ENCODE data around the gene ADCY2.

- TF ChIP-seq, protein P1, sequence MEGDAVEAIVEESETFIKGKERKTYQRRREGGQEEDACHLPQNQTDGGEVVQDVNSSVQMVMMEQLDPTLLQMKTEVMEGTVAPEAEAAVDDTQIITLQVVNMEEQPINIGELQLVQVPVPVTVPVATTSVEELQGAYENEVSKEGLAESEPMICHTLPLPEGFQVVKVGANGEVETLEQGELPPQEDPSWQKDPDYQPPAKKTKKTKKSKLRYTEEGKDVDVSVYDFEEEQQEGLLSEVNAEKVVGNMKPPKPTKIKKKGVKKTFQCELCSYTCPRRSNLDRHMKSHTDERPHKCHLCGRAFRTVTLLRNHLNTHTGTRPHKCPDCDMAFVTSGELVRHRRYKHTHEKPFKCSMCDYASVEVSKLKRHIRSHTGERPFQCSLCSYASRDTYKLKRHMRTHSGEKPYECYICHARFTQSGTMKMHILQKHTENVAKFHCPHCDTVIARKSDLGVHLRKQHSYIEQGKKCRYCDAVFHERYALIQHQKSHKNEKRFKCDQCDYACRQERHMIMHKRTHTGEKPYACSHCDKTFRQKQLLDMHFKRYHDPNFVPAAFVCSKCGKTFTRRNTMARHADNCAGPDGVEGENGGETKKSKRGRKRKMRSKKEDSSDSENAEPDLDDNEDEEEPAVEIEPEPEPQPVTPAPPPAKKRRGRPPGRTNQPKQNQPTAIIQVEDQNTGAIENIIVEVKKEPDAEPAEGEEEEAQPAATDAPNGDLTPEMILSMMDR (IDR thresholded peaks at IDR 0.05; ENCODE audit: low read depth, low read length, poor library complexity, severe bottlenecking): no peak
- no peak for TF ChIP-seq EZH2phosphoT487 (IDR thresholded peaks at IDR 0.05; ENCODE audit: borderline replicate concordance, low read length)
These were observed 450.4 kb downstream of the ADCY2 start for GRCh38 chr5:7846327-7846726.

Measured in DOHH2 (cell line).